ENCODE results near the gene HIBADH.

Gene HIBADH

DNA sequence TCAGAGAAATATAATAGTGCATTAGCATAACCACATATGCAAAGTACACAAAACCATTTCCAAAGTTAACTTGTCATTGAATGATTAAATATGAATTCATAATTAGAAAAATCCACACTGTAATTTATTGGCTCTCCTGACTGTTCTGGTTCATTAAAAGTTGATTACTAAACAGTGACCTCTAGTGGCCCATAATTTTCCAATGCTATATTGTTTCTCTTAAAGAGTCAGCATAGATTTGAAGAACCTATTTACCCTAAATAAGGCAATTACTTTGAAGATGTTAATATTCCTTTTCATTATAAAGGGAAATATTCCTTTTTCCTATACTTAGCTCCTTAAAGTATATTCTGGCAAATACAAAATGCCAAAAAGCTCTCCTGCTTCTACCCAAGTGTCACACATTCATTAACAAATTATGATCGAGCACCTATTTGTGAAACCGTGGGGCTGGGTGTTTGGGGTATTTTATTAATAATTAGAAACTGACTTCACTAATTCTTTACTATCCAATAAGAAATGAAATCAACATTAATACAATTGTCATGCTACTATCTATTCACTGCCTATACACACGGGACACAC lies 86.2 kb downstream of the HIBADH start:
- no peak for ATAC-seq

DNA sequence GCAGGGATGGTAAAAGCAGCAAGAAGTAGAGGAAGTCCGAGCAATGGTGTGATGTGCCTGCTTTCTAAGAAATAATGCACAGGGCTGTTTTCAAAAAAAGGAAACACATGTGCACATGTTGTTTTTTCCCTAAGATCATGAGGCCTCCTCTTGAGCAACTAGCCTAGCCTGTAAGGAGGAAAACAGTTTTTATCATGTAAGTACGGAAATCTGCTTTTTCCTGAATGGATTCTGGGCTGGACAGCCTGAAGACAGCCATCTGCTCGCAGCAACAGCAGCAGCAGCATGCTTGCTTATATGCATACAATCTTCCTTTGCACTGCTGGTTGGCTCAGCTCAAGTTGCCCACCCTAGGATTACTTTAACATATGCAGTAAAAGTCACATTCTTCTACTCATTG lies 87.1 kb downstream of the HIBADH start:
- H3K36me3 Mint-ChIP-seq, result peaks cover 10% of the 10 kb centered on the region
- H3K9me3 Mint-ChIP-seq, result no peaks in the 10 kb centered on the region
- H3K4me3 Mint-ChIP-seq, result no peak overlapping the region
- no peaks in the 10 kb centered on the region for H3K4me1 Mint-ChIP-seq
- H3K27ac Mint-ChIP-seq, result no peak overlapping the region
- no peaks in the 10 kb centered on the region for H3K27me3 Mint-ChIP-seq
- ATAC-seq, result no peak

More for the DNA sequence above, 86.2 kb downstream of the HIBADH start:
- Mint-ChIP-seq H3K27me3 (no peaks in the 10 kb centered on the region), H3K4me3 (no peak overlapping the region), H3K27ac (no peak overlapping the region), H3K4me1 (no peaks in the 10 kb centered on the region), H3K9me3 (no peaks in the 10 kb centered on the region), H3K36me3 (peaks cover 5% of the 10 kb centered on the region)

GRCh38 chr7:27569106-27569505 lies 93.6 kb downstream of the HIBADH start:
- H3K4me3 Mint-ChIP-seq, result no peak overlapping the region
- peaks cover 30% of the 10 kb centered on the region for H3K36me3 Mint-ChIP-seq
- no peaks in the 10 kb centered on the region for H3K4me1 Mint-ChIP-seq
- H3K27me3 Mint-ChIP-seq, result no peaks in the 10 kb centered on the region
- no peak overlapping the region for H3K27ac Mint-ChIP-seq
- peaks cover 7% of the 10 kb centered on the region for H3K9me3 Mint-ChIP-seq
- no peak for ATAC-seq

DNA sequence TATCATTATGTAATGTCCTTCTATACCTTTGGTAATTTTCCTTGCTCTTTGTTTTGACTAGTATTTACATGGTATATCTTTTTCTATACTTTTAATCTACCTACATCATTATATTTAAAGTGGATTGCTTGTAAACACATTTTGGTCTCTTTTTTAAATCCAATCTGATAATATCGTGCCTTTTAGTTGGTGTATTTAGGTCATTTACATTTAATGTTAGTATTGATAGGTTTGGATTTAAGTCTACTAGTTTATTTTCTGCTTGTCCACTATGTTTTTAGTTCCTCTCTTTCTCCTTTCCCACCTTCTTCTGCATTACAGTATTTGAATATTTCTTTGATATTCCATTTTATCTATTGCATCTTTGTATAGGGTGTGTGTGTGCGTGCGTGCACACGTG lies 95.4 kb downstream of the HIBADH start:
- no peak overlapping the region for H3K27ac Mint-ChIP-seq
- H3K9me3 Mint-ChIP-seq, result peaks cover 10% of the 10 kb centered on the region

GRCh38 chr7:27564881-27565482 lies 97.7 kb downstream of the HIBADH start:
- H3K36me3 Mint-ChIP-seq, result peaks cover 34% of the 10 kb centered on the region
- H3K27me3 Mint-ChIP-seq, result no peaks in the 10 kb centered on the region
- H3K4me3 Mint-ChIP-seq, result no peak overlapping the region
- H3K27ac Mint-ChIP-seq, result no peak overlapping the region
- H3K4me1 Mint-ChIP-seq, result no peaks in the 10 kb centered on the region
- ATAC-seq, result no peak
- peaks cover 10% of the 10 kb centered on the region for H3K9me3 Mint-ChIP-seq

More for the DNA sequence above, 95.4 kb downstream of the HIBADH start:
- Mint-ChIP-seq H3K36me3 (peaks cover 39% of the 10 kb centered on the region), H3K4me1 (no peaks in the 10 kb centered on the region), H3K27me3 (no peaks in the 10 kb centered on the region), H3K4me3 (no peak overlapping the region)
- no peak for ATAC-seq

DNA sequence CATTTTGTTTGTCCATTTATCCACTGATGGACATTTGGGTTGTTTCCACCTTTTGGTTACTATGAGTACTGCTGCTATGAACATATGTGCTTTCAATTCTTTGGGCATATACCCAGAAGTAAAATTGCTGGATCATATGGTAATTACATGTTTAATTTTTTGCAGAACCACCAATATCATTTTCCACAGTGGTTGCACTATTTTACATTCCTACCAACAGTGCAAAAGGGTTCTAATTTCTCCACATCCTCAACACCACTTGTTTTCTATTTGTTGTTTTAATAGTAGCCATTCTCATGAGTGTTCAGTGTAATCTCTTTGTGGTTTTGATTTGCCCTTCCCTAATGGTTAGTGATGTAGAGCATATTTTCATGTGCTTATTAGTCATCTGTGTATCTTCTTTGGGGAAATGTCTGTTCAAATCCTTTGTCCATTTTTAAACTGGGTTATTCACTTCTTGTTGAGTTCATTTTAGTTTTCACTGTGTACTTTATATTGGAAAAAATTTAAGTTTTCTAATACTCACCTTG lies 101.9 kb downstream of the HIBADH start:
- H3K27ac Mint-ChIP-seq, result no peak overlapping the region
- H3K4me3 Mint-ChIP-seq, result no peak overlapping the region
- ATAC-seq, result no peak
- peaks cover 24% of the 10 kb centered on the region for H3K36me3 Mint-ChIP-seq
- H3K27me3 Mint-ChIP-seq, result no peaks in the 10 kb centered on the region
- H3K9me3 Mint-ChIP-seq, result peaks cover 7% of the 10 kb centered on the region
- no peaks in the 10 kb centered on the region for H3K4me1 Mint-ChIP-seq

DNA sequence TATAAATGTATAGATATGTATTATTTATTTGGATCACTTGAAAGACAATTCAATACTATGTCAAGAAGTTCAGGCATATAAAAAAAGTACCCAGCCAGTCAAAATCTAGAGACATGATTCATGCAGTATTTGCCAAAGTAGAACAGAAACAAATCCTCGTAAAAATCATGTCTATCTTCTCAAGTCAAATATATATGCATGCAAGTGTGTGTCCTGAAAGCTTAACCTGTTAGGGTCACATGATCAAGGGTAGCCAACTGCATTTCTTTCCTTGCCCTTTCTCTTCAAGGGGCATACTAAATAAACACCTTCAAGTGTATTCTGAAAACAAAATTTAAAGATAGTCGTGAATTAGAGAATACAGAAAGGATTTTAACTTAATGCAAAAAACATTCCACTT lies 107.0 kb downstream of the HIBADH start:
- Mint-ChIP-seq H3K36me3 (peaks cover 8% of the 10 kb centered on the region), H3K27ac (no peak overlapping the region), H3K4me1 (no peaks in the 10 kb centered on the region), H3K9me3 (no peaks in the 10 kb centered on the region), H3K27me3 (no peaks in the 10 kb centered on the region), H3K4me3 (no peak overlapping the region)
- no peak for ATAC-seq

DNA sequence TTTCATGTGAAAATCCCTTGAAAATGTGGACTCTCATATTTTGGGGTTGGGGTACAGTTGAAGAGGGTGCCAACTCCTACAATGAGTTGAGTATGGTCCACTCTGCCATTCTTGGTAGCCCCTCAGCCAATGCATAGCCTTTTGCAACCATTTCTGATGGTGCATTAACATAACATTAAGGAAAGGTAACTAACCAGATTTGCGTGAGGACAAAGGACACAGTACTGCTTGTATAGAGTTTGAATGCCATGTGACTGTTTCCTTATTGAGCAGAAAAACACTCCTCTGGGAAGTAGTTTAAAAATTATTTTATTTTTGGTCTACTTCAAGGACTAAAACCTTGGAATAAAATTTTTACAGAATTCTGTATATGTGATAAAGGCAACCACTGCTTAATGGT lies 107.9 kb downstream of the HIBADH start:
- ATAC-seq, result no peak
- no peak overlapping the region for H3K27ac Mint-ChIP-seq
- no peaks in the 10 kb centered on the region for H3K4me1 Mint-ChIP-seq
- H3K4me3 Mint-ChIP-seq, result no peak overlapping the region
- peaks cover 8% of the 10 kb centered on the region for H3K36me3 Mint-ChIP-seq
- H3K27me3 Mint-ChIP-seq, result no peaks in the 10 kb centered on the region
- H3K9me3 Mint-ChIP-seq, result no peaks in the 10 kb centered on the region

DNA sequence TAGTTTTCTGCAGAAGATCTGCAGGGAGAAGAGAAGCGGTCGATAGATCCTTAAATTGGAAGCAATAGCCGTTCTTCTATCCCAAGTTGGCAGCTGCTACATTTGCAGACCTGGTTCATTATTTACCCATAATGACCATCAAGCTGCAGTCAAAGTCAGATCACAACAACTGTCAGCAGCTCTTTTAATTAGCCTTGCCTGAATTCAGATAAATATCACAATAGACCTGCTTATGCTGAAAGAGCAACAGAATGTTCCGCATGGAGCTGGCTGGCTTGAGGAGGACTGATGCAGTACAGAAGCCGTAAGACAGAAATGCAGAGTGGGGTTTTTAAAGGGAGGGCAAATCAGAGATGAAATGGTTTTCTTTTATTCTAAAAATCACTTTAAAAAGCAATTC lies 109.4 kb downstream of the HIBADH start:
- Mint-ChIP-seq H3K36me3 (peaks cover 8% of the 10 kb centered on the region), H3K4me3 (no peak overlapping the region), H3K9me3 (no peaks in the 10 kb centered on the region), H3K4me1 (no peaks in the 10 kb centered on the region), H3K27ac (no peak overlapping the region), H3K27me3 (no peaks in the 10 kb centered on the region)
- no peak for ATAC-seq

- Mint-ChIP-seq H3K4me1 (no peaks in the 10 kb centered on the region), H3K36me3 (peaks cover 8% of the 10 kb centered on the region)
- no peak for ATAC-seq
These were observed 110.8 kb downstream of the HIBADH start for GRCh38 chr7:27551803-27552400.

DNA sequence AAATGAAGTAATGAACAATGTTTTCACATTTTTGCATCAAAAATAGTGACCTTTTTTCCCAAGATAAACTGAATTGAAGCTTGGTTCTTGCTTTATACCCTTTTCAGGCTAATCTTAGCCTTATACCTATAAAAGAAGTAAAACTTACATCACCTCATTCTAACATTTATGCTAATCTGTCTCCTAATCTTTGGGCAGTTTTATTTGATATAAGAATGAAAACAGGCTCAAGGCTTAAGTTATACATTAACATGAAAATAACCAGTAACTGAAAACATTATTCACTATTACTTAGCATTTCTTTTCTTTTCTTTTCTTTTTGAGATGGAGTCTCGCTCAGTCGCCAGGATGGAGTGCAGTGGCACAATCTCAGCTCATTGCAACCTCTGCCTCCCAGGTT lies 113.1 kb downstream of the HIBADH start:
- Mint-ChIP-seq H3K27ac (no peak overlapping the region), H3K27me3 (no peaks in the 10 kb centered on the region), H3K4me1 (no peaks in the 10 kb centered on the region), H3K36me3 (no peaks in the 10 kb centered on the region), H3K4me3 (no peak overlapping the region), H3K9me3 (no peaks in the 10 kb centered on the region)
- ATAC-seq, result no peak

More at GRCh38 chr7:27551803-27552400, 110.8 kb downstream of the HIBADH start:
- Mint-ChIP-seq H3K27ac (no peak overlapping the region), H3K4me3 (no peak overlapping the region), H3K27me3 (no peaks in the 10 kb centered on the region), H3K9me3 (no peaks in the 10 kb centered on the region)

DNA sequence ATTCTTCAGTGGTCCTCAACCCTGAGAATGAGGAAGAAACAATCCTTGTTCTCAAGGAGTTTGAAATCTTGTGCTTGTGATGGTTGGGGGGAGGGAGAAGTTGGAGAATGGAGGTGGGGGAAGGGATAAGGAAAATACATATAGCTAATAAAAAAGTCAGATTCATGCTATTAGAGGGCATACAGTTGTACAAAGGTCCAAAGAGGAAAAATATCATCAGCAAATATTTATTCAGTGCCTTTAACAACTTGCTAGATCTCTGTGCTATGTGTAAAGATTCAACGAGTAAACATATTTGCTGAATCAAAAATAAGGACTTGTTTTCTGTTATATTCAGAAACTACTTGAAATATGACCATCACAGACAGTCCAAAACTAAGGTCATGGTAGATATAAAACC lies 114.4 kb downstream of the HIBADH start:
- Mint-ChIP-seq H3K36me3 (peaks cover 4% of the 10 kb centered on the region), H3K27ac (no peak overlapping the region), H3K4me1 (no peaks in the 10 kb centered on the region), H3K27me3 (no peaks in the 10 kb centered on the region), H3K4me3 (no peak overlapping the region), H3K9me3 (no peaks in the 10 kb centered on the region)
- ATAC-seq, result no peak

- Mint-ChIP-seq H3K4me1 (no peaks in the 10 kb centered on the region), H3K27ac (no peak overlapping the region), H3K9me3 (no peaks in the 10 kb centered on the region), H3K27me3 (no peaks in the 10 kb centered on the region), H3K36me3 (peaks cover 13% of the 10 kb centered on the region), H3K4me3 (no peak overlapping the region)
- ATAC-seq, result no peak
These were observed 115.3 kb downstream of the HIBADH start for GRCh38 chr7:27547401-27547800.

DNA sequence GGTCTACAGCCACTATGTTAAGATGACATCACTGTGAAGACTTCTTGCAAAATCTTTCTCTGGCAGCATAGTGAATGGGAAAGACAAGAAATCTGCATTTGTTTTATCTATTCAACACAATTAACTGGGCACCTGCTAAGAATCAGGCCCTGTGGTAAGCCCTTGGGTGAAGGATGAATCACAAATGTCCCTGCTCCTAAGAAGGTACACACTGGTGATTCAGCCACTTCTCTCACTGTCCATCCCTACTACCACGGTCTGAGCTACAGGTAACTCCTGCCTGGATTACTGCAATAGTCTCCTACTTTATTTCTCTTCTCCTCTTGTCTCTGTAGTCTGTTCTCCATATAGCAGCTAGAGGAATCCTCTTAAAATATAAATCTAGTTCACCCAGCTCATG lies 116.1 kb downstream of the HIBADH start:
- no peak for ATAC-seq
- Mint-ChIP-seq H3K4me1 (no peaks in the 10 kb centered on the region), H3K9me3 (no peaks in the 10 kb centered on the region), H3K27ac (no peak overlapping the region), H3K4me3 (no peak overlapping the region), H3K27me3 (no peaks in the 10 kb centered on the region), H3K36me3 (peaks cover 21% of the 10 kb centered on the region)

- no peaks in the 10 kb centered on the region for H3K27me3 Mint-ChIP-seq
- no peaks in the 10 kb centered on the region for H3K4me1 Mint-ChIP-seq
- no peak overlapping the region for H3K4me3 Mint-ChIP-seq
- no peaks in the 10 kb centered on the region for H3K9me3 Mint-ChIP-seq
- H3K36me3 Mint-ChIP-seq, result peaks cover 33% of the 10 kb centered on the region
- no peak for ATAC-seq
- H3K27ac Mint-ChIP-seq, result no peak overlapping the region
These were observed 126.9 kb downstream of the HIBADH start for GRCh38 chr7:27535795-27536194.

GRCh38 chr7:27533652-27534081 lies 129.0 kb downstream of the HIBADH start:
- H3K27me3 Mint-ChIP-seq, result no peaks in the 10 kb centered on the region
- H3K4me1 Mint-ChIP-seq, result no peaks in the 10 kb centered on the region
- no peaks in the 10 kb centered on the region for H3K9me3 Mint-ChIP-seq
- H3K27ac Mint-ChIP-seq, result no peak overlapping the region
- peaks cover 27% of the 10 kb centered on the region for H3K36me3 Mint-ChIP-seq
- ATAC-seq, result no peak
- H3K4me3 Mint-ChIP-seq, result no peak overlapping the region

All from stimulated activated memory B cell treated with anti-CD40 and anti-IgM and Interleukin-4, amounts not matched to agents 10 μg/mL and 1 μg/mL and 100 μg/mL, for 72 hours (primary cell).